GM12864 (cell line): Measurements from ENCODE around the gene THAP11.

Experiments used
- DNase-seq: peaks from one replicate; pipeline ENCODE4 v3.0.0-alpha.2; 2011; ENCODE audit warnings: low read depth
- H3K4me3 ChIP-seq: 2 replicates; pipeline ENCODE4 v1.5.1; 2011; ENCODE audit warnings: mild to moderate bottlenecking, low read depth, low read length, control low read depth
- CTCF ChIP-seq: IDR thresholded peaks from 2 replicates; pipeline ENCODE4 v1.5.1; 2011; ENCODE audit warnings: low read depth, mild to moderate bottlenecking, moderate library complexity, low read length, control low read depth, inconsistent platforms; ENCODE audit errors: missing control alignments

The THAP11 gene

GRCh38 chr16:67878232-67878631 is 36.1 kb downstream of the THAP11 start:
- TF ChIP-seq CTCF: no peak
- H3K4me3 ChIP-seq: no peak overlapping the region
- no peak for DNase-seq

GRCh38 chr16:67878846-67879245 is 36.7 kb downstream of the THAP11 start:
- no peak for DNase-seq
- H3K4me3 ChIP-seq: no peak overlapping the region
- TF ChIP-seq CTCF: no peak

- TF ChIP-seq CTCF: no peak
- no peak overlapping the region for H3K4me3 ChIP-seq
- DNase-seq: no peak
Measured at GRCh38 chr16:67879462-67879861, 37.3 kb downstream of the THAP11 start.

GRCh38 chr16:67879936-67880335 is 37.8 kb downstream of the THAP11 start:
- DNase-seq: no peak
- H3K4me3 ChIP-seq: no peak overlapping the region
- TF ChIP-seq CTCF: no peak

GRCh38 chr16:67880584-67880983 is 38.5 kb downstream of the THAP11 start:
- no peak for DNase-seq
- no peak overlapping the region for H3K4me3 ChIP-seq
- TF ChIP-seq CTCF: no peak

GRCh38 chr16:67881621-67882161 is 39.6 kb downstream of the THAP11 start:
- DNase-seq: no peak
- TF ChIP-seq CTCF: no peak
- H3K4me3 ChIP-seq: no peak overlapping the region

- no peak for DNase-seq
- no peak for TF ChIP-seq CTCF
- no peak overlapping the region for H3K4me3 ChIP-seq
Measured at GRCh38 chr16:67882374-67883145, 40.4 kb downstream of the THAP11 start.
